Uterus (tissue), 4 donors: Measurements from ENCODE around the gene PCDH9. TPM values are rescaled to one million over a fixed set of nuclear protein-coding genes. Genes with fewer than 3 reads are reported as not detected.

Source experiments
- DNase-seq, 2 donors: peaks; one replicate each; pipeline ENCODE4 v3.0.0-alpha.2; 2019 to 2020
- H3K27ac ChIP-seq, 2 donors: fragments of 200-600 bp; sonication (generic); 1 replicate in 1 of 2; 2 replicates in 1 of 2; pipeline ENCODE4 v1.5.1; 2016 to 2018
- H3K27me3 ChIP-seq, 2 donors: fragments of 200-600 bp; sonication (generic); one replicate each; pipeline ENCODE4 v1.5.1; 2018 to 2019; ENCODE audit warnings: control low read depth in 1 of 2
- H3K36me3 ChIP-seq, 2 donors: fragments of 200-600 bp; sonication (generic); one replicate each; pipeline ENCODE4 v1.5.1; 2019; ENCODE audit warnings: control low read depth in 1 of 2
- H3K4me1 ChIP-seq, 2 donors: fragments of 200-600 bp; sonication (generic); one replicate each; pipeline ENCODE4 v1.5.1; 2018 to 2019; ENCODE audit warnings: control low read depth in 1 of 2
- H3K4me3 ChIP-seq, 2 donors: fragments of 200-600 bp; sonication (generic); 1 replicate in 1 of 2; 2 replicates in 1 of 2; pipeline ENCODE4 v1.5.1; 2018 to 2019; ENCODE audit warnings: mild to moderate bottlenecking in 1 of 2
- H3K9me3 ChIP-seq, 2 donors: fragments of 200-600 bp; sonication (generic); one replicate each; pipeline ENCODE4 v1.5.1; 2019; ENCODE audit warnings: control low read depth in 1 of 2
- CTCF ChIP-seq, 4 experiments: fragments of 200-600 bp in 2 of 4; fragments of 450-650 bp in 2 of 4; sonication (generic) in 2 of 4; IDR thresholded peaks; one replicate each; pipeline ENCODE4 v1.5.1; 2016 to 2019; ENCODE audit warnings: antibody characterized with exemption in 4 of 4, mild to moderate bottlenecking in 2 of 4, moderate library complexity in 1 of 4
- POLR2A ChIP-seq, 2 donors: fragments of 450-650 bp; IDR thresholded peaks; one replicate each; pipeline ENCODE4 v1.6.1; 2016; ENCODE audit warnings: antibody characterized with exemption in 2 of 2, mild to moderate bottlenecking in 1 of 2, moderate library complexity in 1 of 2
- intact Hi-C: fragments of 100-400 bp; cut with DNase I; formaldehyde crosslinking; loops from one replicate; pipeline ENCODE4 v1.15.1; 2023; ENCODE audit warnings: low total_unique reads
- total RNA-seq, 4 donors: library from RNA; depleted of rRNA in 3 of 4; stranded (reverse); fragments of >200 nt in 3 of 4; gene quantifications; one replicate each; pipeline versions ENCODE4 v1.1.0 to v1.2.4, GENCODE V29; 2014 to 2023
- donor health status: DM: yes; HTN: yes; CAD: no.

The PCDH9 gene
- total RNA-seq, 4 donors from 2014 or later = 0.51 to 45.7 (median 2.1) TPM

DNA sequence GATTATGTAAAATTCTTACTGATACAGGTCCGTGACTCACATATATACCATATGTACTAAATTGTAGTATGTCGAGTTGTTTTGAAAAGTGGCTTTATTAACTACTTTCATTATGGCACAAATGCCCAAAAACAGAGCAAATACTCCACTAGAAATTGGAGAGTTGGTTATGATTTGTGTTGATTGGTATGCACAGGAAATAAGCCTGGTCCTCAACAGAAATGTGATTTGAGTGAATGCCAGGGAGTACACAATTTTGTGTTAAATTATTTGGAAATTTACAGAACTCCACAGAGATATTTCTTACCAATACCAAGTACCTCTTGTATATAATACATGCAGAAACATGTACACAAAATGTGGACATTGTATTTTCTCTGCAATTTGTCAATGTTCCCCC is 676.7 kb downstream of the PCDH9 start:
- intact Hi-C loops = no loop called here
- Histone ChIP-seq H3K9me3 (no peaks in the 10 kb centered on the region), H3K4me1 (no peaks in the 10 kb centered on the region), H3K27me3 (no peaks in the 10 kb centered on the region), H3K27ac (no peak overlapping the region), H3K4me3 (no peak overlapping the region), H3K36me3 (no peaks in the 10 kb centered on the region)
- TF ChIP-seq POLR2A (IDR thresholded peaks at IDR 0.05) (no peak), CTCF (IDR thresholded peaks at IDR 0.05) (no peak)
- DNase-seq = no peak

GRCh38 chr13:66551128-66551527 is 679.0 kb downstream of the PCDH9 start:
- intact Hi-C loops = no loop called here
- Histone ChIP-seq H3K4me3 (no peak overlapping the region), H3K36me3 (no peaks in the 10 kb centered on the region), H3K27ac (no peak overlapping the region), H3K4me1 (no peaks in the 10 kb centered on the region), H3K9me3 (no peaks in the 10 kb centered on the region), H3K27me3 (no peaks in the 10 kb centered on the region)
- DNase-seq = no peak
- no peak for TF ChIP-seq POLR2A (IDR thresholded peaks at IDR 0.05)

DNA sequence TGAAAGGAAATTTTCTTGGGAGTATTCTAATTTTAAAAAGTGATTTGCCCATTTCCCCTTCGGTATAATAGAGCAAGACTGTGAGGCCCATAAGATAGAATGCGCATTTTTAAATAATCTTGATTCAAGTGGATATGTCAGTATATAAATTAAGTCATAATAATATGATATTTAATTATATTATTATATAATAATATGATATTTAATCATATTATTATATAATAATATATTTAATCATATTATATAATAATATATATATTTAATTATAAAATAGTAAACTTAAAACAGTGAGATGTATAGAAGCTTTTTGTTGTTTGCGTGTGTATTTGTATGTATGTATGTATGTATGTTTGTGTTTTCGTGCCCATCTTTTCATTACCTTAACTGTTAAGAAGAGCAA is 682.5 kb downstream of the PCDH9 start:
- no peak overlapping the region for H3K4me3 ChIP-seq
- H3K4me1 ChIP-seq = no peaks in the 10 kb centered on the region

GRCh38 chr13:66546534-66547379 is 683.4 kb downstream of the PCDH9 start:
- no peaks in the 10 kb centered on the region for H3K27me3 ChIP-seq
- H3K4me3 ChIP-seq = no peak overlapping the region
- H3K4me1 ChIP-seq = no peaks in the 10 kb centered on the region
- no peak for DNase-seq
- no peaks in the 10 kb centered on the region for H3K36me3 ChIP-seq
- TF ChIP-seq POLR2A (IDR thresholded peaks at IDR 0.05) = no peak
- no peak for TF ChIP-seq CTCF (IDR thresholded peaks at IDR 0.05)
- intact Hi-C loops = no loop called here
- H3K9me3 ChIP-seq = no peaks in the 10 kb centered on the region
- no peak overlapping the region for H3K27ac ChIP-seq

More for the DNA sequence above, 682.5 kb downstream of the PCDH9 start:
- no peak for TF ChIP-seq POLR2A (IDR thresholded peaks at IDR 0.05)
- no peak for TF ChIP-seq CTCF (IDR thresholded peaks at IDR 0.05)
- no peaks in the 10 kb centered on the region for H3K27me3 ChIP-seq
- no peak overlapping the region for H3K27ac ChIP-seq
- DNase-seq = no peak
- no peaks in the 10 kb centered on the region for H3K36me3 ChIP-seq
- intact Hi-C loops = no loop called here
- no peaks in the 10 kb centered on the region for H3K9me3 ChIP-seq

DNA sequence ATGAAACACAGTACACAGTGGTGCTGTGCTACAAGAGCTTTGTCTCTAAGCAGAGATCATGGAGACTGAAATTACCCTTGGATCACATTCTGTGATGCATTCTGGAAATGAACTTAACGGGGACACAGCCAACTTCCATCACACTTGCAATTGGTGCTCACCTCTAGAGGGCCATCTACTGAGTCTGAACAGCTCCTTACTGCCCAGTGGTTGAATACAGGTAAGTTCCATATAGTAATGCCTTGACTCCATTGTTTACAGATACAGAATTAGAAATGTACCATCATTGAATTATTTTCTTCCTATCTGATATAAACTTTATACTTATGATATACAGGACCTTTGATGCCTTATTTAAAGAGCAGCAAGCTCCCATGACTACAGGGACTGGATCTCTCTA is 686.4 kb downstream of the PCDH9 start:
- intact Hi-C loops = no loop called here

More for the DNA sequence above, 686.4 kb downstream of the PCDH9 start:
- H3K4me1 ChIP-seq = no peaks in the 10 kb centered on the region
- H3K27me3 ChIP-seq = no peaks in the 10 kb centered on the region
- DNase-seq = no peak
- no peaks in the 10 kb centered on the region for H3K9me3 ChIP-seq
- TF ChIP-seq POLR2A (IDR thresholded peaks at IDR 0.05) (no peak), CTCF (IDR thresholded peaks at IDR 0.05) (no peak)
- H3K4me3 ChIP-seq = no peak overlapping the region
- no peaks in the 10 kb centered on the region for H3K36me3 ChIP-seq
- H3K27ac ChIP-seq = no peak overlapping the region
